HFF-Myc (cell line): ENCODE results near the gene CFD.

Source experiments
- DNase-seq: peaks from one replicate; pipeline ENCODE4 v3.0.0-alpha.2; 2011; ENCODE audit warnings: low read depth; ENCODE audit errors: extremely low read depth
- H3K4me3 ChIP-seq: replicated peaks from 2 replicates; pipeline ENCODE4 v1.5.1; 2011; ENCODE audit warnings: low read depth, mild to moderate bottlenecking, control low read depth, low read length
- CTCF ChIP-seq: IDR thresholded peaks from 2 replicates; pipeline ENCODE4 v1.5.1; 2012; ENCODE audit warnings: mild to moderate bottlenecking, low read depth, low read length, control low read depth; ENCODE audit errors: missing control alignments

The CFD gene

GRCh38 chr19:858868-859843 is at the start of gene CFD:
TSS of gene CFD (plus strand) at chr19:859664. CDS start at chr19:859690, 26 bp downstream.
- peak within 1 kb of the TSS; percentile 35 for H3K4me3 ChIP-seq
- TF ChIP-seq CTCF: no peak
- DNase-seq: no peak

- DNase-seq: no peak
- TF ChIP-seq CTCF: no peak
- H3K4me3 ChIP-seq: no peak overlapping the region
Measured at GRCh38 chr19:810077-810855, 49.2 kb upstream of the CFD start.

GRCh38 chr19:810883-811489 is 48.5 kb upstream of the CFD start:
- TF ChIP-seq CTCF: no peak
- DNase-seq: no peak
- no peak overlapping the region for H3K4me3 ChIP-seq

GRCh38 chr19:811506-812048 is 47.9 kb upstream of the CFD start:
- no peak for TF ChIP-seq CTCF
- H3K4me3 ChIP-seq: no peak overlapping the region
- DNase-seq: no peak

GRCh38 chr19:812049-812746 is 47.3 kb upstream of the CFD start:
- DNase-seq: no peak
- TF ChIP-seq CTCF: no peak
- H3K4me3 ChIP-seq: no peak overlapping the region

DNA sequence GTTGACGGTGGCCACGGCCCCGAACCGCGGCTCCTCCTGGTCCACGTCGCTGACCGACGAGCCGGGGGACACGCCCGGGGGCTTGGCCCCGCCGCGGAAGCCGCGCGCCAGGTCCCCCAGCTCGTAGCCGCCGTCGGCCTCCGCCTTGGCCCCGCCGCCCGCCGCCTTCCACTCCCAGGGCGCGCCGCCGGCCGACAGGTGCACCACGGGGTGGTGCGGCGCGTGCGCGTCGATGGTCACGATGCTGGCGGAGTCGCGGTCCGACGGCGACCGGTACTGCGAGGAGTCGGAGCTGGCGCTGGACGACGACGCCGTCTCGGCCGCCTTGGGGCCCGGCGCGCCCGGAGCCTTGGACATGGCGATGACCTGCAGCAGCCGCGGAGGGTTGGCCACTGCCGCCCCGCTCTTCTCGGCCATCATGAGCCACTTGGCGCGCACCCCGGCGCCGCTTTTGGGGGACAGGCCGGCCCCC is 46.7 kb upstream of the CFD start:
- no peak for TF ChIP-seq CTCF
- no peak for DNase-seq
- H3K4me3 ChIP-seq: no peak overlapping the region
